Hematopoietic multipotent progenitor cell treated with erythropoietin and hydrocortisone succinate and interleukin-3 and kit ligand, for 6 days (in vitro differentiated cells): ENCODE results near the gene NALF2.

ENCODE experiments used
- DNase-seq: peaks from one replicate; pipeline ENCODE4 v3.0.0-alpha.2; 2015

Gene NALF2

GRCh38 chrX:69530306-69530705 is 26.2 kb downstream of the NALF2 start:
- DNase-seq, result no peak

GRCh38 chrX:69531031-69531755 is 27.1 kb downstream of the NALF2 start:
- DNase-seq, result no peak

- no peak for DNase-seq
These were observed 31.5 kb downstream of the NALF2 start for GRCh38 chrX:69535661-69536060.

GRCh38 chrX:69538321-69538876 is 34.3 kb downstream of the NALF2 start:
- peak; percentile 51 for DNase-seq

- DNase-seq, result no peak
These were observed 35.3 kb downstream of the NALF2 start for GRCh38 chrX:69539437-69539836.

- DNase-seq, result no peak
These were observed 37.8 kb downstream of the NALF2 start for GRCh38 chrX:69541956-69542355.

GRCh38 chrX:69543572-69543971 is 39.4 kb downstream of the NALF2 start:
- DNase-seq, result no peak

GRCh38 chrX:69546417-69546816 is 42.3 kb downstream of the NALF2 start:
- DNase-seq, result no peak

GRCh38 chrX:69546978-69547377 is 42.9 kb downstream of the NALF2 start:
- DNase-seq, result no peak

GRCh38 chrX:69551421-69552009 is 47.4 kb downstream of the NALF2 start:
- DNase-seq, result no peak

GRCh38 chrX:69552512-69552911 is 48.4 kb downstream of the NALF2 start:
- DNase-seq, result no peak
